Mesendoderm (in vitro differentiated cells): ENCODE results near the gene SEZ6L.
A peak's percentile ranks its signal among the peaks of the same experiment; 100 is the strongest.

Source experiments
- DNase-seq: peaks from one replicate; pipeline ENCODE4 v3.0.0; 2013
- H2AK5ac ChIP-seq: 2 replicates; pipeline ENCODE4 v1.6.1; 2013; ENCODE audit warnings: low read length, inconsistent platforms
- H2BK120ac ChIP-seq: 2 replicates; pipeline ENCODE4 v1.6.1; 2013; ENCODE audit warnings: low read depth, mild to moderate bottlenecking, low read length, moderate library complexity, mixed read lengths
- H2BK15ac ChIP-seq: replicated peaks from 2 replicates; pipeline ENCODE4 v1.6.1; 2013; ENCODE audit warnings: low read depth, mild to moderate bottlenecking, moderate library complexity
- H2BK5ac ChIP-seq: 2 replicates; pipeline ENCODE4 v1.6.1; 2013; ENCODE audit warnings: low read length, inconsistent platforms
- H3K18ac ChIP-seq: 2 replicates; pipeline ENCODE4 v1.6.1; 2013; ENCODE audit warnings: mild to moderate bottlenecking, low read length, mixed read lengths
- H3K23ac ChIP-seq: one replicate; pipeline ENCODE4 v1.6.1; 2013; ENCODE audit warnings: low read length
- H3K27ac ChIP-seq: 2 replicates; pipeline ENCODE4 v1.5.1; 2013; ENCODE audit warnings: low read depth, mild to moderate bottlenecking, inconsistent platforms, low read length, moderate library complexity
- H3K27me3 ChIP-seq: 2 replicates; pipeline ENCODE4 v1.6.1; 2013; ENCODE audit warnings: low read length, control low read depth, mild to moderate bottlenecking, inconsistent platforms; ENCODE audit not compliant: insufficient read depth, poor library complexity
- H3K36me3 ChIP-seq: 2 replicates; pipeline ENCODE4 v1.6.1; 2013; ENCODE audit warnings: low read length, inconsistent platforms; ENCODE audit not compliant: control insufficient read depth, insufficient read depth
- H3K4ac ChIP-seq: one replicate; pipeline ENCODE4 v1.6.1; 2013; ENCODE audit warnings: low read depth, mild to moderate bottlenecking, low read length, moderate library complexity
- H3K4me1 ChIP-seq: 2 replicates; pipeline ENCODE4 v1.6.1; 2013; ENCODE audit warnings: low read depth, low read length, inconsistent platforms; ENCODE audit not compliant: control insufficient read depth
- H3K4me2 ChIP-seq: 2 replicates; pipeline ENCODE4 v1.6.1; 2013; ENCODE audit warnings: low read length
- H3K4me3 ChIP-seq: 2 replicates; pipeline ENCODE4 v1.5.1; 2013; ENCODE audit warnings: mild to moderate bottlenecking, low read length
- H3K56ac ChIP-seq: one replicate; pipeline ENCODE4 v1.6.1; 2013; ENCODE audit warnings: low read length
- H3K79me1 ChIP-seq: 2 replicates; pipeline ENCODE4 v1.6.1; 2013; ENCODE audit warnings: low read length, inconsistent platforms
- H3K79me2 ChIP-seq: 2 replicates; pipeline ENCODE4 v1.6.1; 2013; ENCODE audit warnings: mild to moderate bottlenecking, low read length; ENCODE audit not compliant: control insufficient read depth, insufficient read depth
- H3K9ac ChIP-seq: 2 replicates; pipeline ENCODE4 v1.6.1; 2013; ENCODE audit warnings: low read length, inconsistent platforms
- H4K5ac ChIP-seq: one replicate; pipeline ENCODE4 v1.6.1; 2013; ENCODE audit warnings: low read length
- H4K8ac ChIP-seq: one replicate; pipeline ENCODE4 v1.6.1; 2013; ENCODE audit warnings: low read depth, mild to moderate bottlenecking, control low read depth, low read length, moderate library complexity
- WGBS: extraction: QIAGEN DNeasy Blood & Tissue Kit; methylation state at CpG from one replicate; pipeline ENCODE4 v1.1.7; 2013; ENCODE audit warnings: low lambda C conversion rate, missing lambda C conversion rate; ENCODE audit not compliant: insufficient coverage; ENCODE audit errors: extremely low coverage; 5-methylcytosine and 5-hydroxymethylcytosine counted together

Gene SEZ6L

DNA sequence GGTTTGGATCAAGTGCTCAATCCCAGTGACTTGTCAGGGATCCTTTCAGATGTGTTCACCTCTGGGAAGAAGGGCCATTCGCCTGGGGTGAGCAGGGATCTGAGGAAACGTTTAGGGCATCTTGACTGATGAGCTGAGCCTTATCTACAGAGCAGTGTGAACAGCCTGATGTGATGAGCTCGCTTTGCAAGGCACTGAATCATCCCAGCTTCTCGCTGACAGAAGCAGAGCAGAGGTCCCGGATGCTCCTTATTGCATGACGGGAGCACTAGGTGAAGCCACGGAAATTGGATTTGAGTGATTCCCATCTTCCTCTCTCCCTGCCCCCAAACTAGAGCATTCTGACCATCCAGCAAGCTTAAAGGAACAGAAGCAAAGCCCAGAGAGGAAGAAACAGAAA is 46.5 kb downstream of the SEZ6L start:
- Histone ChIP-seq H3K56ac (no peak overlapping the region), H3K79me1 (no peaks in the 10 kb centered on the region), H4K8ac (no peak overlapping the region), H3K4ac (no peak overlapping the region), H3K36me3 (no peaks in the 10 kb centered on the region), H3K27me3 (no peaks in the 10 kb centered on the region), H4K5ac (no peak overlapping the region), H2AK5ac (no peak overlapping the region), H2BK15ac (no peak overlapping the region), H3K23ac (no peak overlapping the region), H3K9ac (no peak overlapping the region), H3K4me2 (no peak overlapping the region), H3K4me3 (no peak overlapping the region), H3K27ac (no peak overlapping the region), H3K79me2 (no peaks in the 10 kb centered on the region), H3K4me1 (no peaks in the 10 kb centered on the region), H2BK120ac (no peak overlapping the region), H3K18ac (no peak overlapping the region), H2BK5ac (no peak overlapping the region)
- peak; percentile 27 for DNase-seq
- WGBS: no CpG with 5 or more reads among the region's 7 CpGs

DNA sequence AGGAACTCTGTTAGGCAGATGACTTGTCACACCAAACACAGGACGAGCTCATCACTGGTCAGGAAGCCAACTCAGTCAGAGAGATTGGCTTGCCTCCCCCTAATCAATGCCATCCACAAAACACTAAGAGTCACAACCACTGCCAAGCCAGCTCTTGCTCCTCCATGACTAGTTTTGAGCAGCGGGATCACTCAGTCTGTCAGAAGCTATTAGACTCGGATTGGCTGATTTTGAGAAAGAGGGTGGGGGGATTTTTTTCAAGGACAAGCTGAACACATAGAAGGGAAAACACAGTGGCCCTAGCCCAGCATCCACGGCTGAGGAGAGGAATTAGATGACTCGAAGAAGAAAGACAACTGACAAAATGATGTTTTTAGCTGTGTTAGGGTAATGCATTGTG is 55.9 kb downstream of the SEZ6L start:
- H3K27me3 ChIP-seq: no peaks in the 10 kb centered on the region
- no peak overlapping the region for H4K8ac ChIP-seq
- H3K4ac ChIP-seq: no peak overlapping the region
- H3K27ac ChIP-seq: no peak overlapping the region
- no peak overlapping the region for H3K4me3 ChIP-seq
- H3K56ac ChIP-seq: no peak overlapping the region
- H3K23ac ChIP-seq: no peak overlapping the region
- H3K79me2 ChIP-seq: no peaks in the 10 kb centered on the region
- no peak overlapping the region for H2BK15ac ChIP-seq
- H3K4me2 ChIP-seq: no peak overlapping the region
- H4K5ac ChIP-seq: no peak overlapping the region
- H3K9ac ChIP-seq: no peak overlapping the region
- H3K79me1 ChIP-seq: no peaks in the 10 kb centered on the region
- no peak overlapping the region for H2BK120ac ChIP-seq
- no peak overlapping the region for H3K18ac ChIP-seq
- no peaks in the 10 kb centered on the region for H3K4me1 ChIP-seq
- no peak overlapping the region for H2BK5ac ChIP-seq
- H2AK5ac ChIP-seq: no peak overlapping the region
- no CpG with 5 or more reads among the region's 5 CpGs for WGBS
- DNase-seq: no peak
- no peaks in the 10 kb centered on the region for H3K36me3 ChIP-seq

DNA sequence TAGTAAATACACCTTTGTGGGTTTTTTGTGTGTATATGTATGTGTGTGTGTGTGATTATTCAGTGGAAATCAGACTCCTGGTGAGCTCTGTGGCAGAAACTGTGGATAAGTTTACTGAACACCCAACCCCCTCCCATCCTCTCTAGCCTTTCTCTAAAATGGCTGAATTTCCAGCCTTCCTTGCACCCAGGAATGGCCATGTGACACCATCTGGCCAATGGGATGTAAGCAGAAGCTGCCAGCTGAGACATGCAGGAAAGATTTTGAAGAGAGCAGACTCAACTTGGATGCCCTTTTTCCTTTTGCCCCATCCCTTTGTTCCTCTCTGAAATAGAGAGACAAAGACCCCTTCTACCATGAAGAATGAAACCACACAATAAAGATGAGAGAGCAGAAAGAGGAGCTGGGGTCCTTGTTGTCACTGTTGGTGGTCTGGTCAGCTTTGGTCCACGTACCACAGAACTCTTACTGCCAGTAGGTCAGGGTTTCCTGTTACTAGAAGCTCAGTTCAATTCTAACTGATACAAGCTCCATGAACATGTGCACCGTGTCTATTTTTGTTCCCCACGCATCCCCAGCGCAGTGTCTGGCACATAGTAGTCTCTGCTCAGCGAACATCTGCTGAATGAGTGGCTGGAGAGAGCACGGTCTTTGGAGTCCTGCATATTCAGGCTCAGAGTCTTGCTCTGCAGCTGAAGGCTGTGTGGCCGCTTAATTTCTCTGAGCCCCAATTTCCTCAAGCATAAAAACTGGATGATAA is 57.5 kb downstream of the SEZ6L start:
- H2BK120ac ChIP-seq: no peak overlapping the region
- no peak overlapping the region for H2BK5ac ChIP-seq
- H3K4me3 ChIP-seq: no peak overlapping the region
- H3K4ac ChIP-seq: no peak overlapping the region
- no peak for DNase-seq
- no peaks in the 10 kb centered on the region for H3K36me3 ChIP-seq
- H3K4me2 ChIP-seq: no peak overlapping the region
- no peak overlapping the region for H3K23ac ChIP-seq
- no peaks in the 10 kb centered on the region for H3K4me1 ChIP-seq
- no peaks in the 10 kb centered on the region for H3K79me1 ChIP-seq
- no peak overlapping the region for H2BK15ac ChIP-seq
- H3K27me3 ChIP-seq: no peaks in the 10 kb centered on the region
- H4K8ac ChIP-seq: no peak overlapping the region
- H3K79me2 ChIP-seq: no peaks in the 10 kb centered on the region
- no peak overlapping the region for H3K18ac ChIP-seq
- H4K5ac ChIP-seq: no peak overlapping the region
- WGBS: no CpG with 5 or more reads among the region's 7 CpGs
- no peak overlapping the region for H3K56ac ChIP-seq
- H3K27ac ChIP-seq: no peak overlapping the region
- H2AK5ac ChIP-seq: no peak overlapping the region
- H3K9ac ChIP-seq: no peak overlapping the region

DNA sequence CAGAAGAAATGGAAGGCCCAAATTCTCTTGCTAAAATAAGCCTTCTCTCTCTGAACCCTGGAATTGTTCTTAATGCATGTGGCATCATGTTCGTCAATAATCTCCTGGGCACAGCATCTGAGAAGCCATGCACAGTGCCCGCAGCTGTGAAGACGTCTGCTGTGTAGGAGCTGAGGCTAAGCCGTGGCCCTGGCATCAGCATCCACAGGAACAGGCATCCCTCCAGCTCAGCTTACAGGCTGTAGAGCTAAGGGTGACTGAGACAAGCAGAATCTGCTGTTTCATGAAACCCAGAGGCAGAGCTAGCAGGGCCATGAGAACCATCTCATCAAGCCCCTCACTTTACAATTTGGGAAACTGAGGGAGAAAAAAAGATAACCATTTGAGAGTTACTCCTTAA is 60.6 kb downstream of the SEZ6L start:
- no peaks in the 10 kb centered on the region for H3K36me3 ChIP-seq
- H3K4ac ChIP-seq: no peak overlapping the region
- H3K27ac ChIP-seq: no peak overlapping the region
- no peak overlapping the region for H4K8ac ChIP-seq
- WGBS: no CpG with 5 or more reads among the region's 4 CpGs
- no peak overlapping the region for H3K4me3 ChIP-seq
- H3K79me1 ChIP-seq: no peaks in the 10 kb centered on the region
- no peak overlapping the region for H3K18ac ChIP-seq
- no peak overlapping the region for H3K4me2 ChIP-seq
- H2BK15ac ChIP-seq: no peak overlapping the region
- H2BK5ac ChIP-seq: no peak overlapping the region
- no peaks in the 10 kb centered on the region for H3K79me2 ChIP-seq
- no peak overlapping the region for H3K9ac ChIP-seq
- H3K23ac ChIP-seq: no peak overlapping the region
- H2BK120ac ChIP-seq: no peak overlapping the region
- no peak overlapping the region for H4K5ac ChIP-seq
- H3K4me1 ChIP-seq: no peaks in the 10 kb centered on the region
- no peak for DNase-seq
- H2AK5ac ChIP-seq: no peak overlapping the region
- no peak overlapping the region for H3K56ac ChIP-seq
- no peaks in the 10 kb centered on the region for H3K27me3 ChIP-seq

DNA sequence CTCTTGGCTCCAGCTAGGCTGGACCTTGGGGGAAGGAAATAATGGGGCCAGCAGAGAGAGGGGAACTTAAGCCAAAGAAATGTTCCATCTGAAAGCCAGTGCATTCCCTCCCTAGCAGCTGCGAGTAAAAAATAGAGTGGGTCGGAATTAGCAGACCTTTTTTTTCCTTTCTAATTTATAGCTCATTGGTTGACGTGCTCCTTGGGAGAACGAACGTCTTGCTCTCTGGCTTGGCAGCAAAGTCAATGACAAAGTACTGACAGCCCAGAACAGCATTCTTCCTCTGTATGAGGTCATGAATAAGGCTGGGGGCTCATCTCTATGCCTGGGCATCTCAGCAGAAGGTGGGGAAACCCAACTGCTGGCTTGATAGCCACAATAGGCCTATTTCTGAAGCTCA is 65.0 kb downstream of the SEZ6L start:
- Histone ChIP-seq H4K5ac (no peak overlapping the region), H4K8ac (no peak overlapping the region), H3K56ac (no peak overlapping the region), H3K79me1 (no peaks in the 10 kb centered on the region), H3K27me3 (no peaks in the 10 kb centered on the region), H2BK5ac (no peak overlapping the region), H3K4me3 (no peak overlapping the region), H2BK120ac (no peak overlapping the region), H3K18ac (no peak overlapping the region), H2AK5ac (no peak overlapping the region), H3K4me2 (no peak overlapping the region), H3K36me3 (no peaks in the 10 kb centered on the region), H2BK15ac (no peak overlapping the region), H3K27ac (no peak overlapping the region), H3K23ac (no peak overlapping the region), H3K9ac (no peak overlapping the region), H3K4me1 (no peaks in the 10 kb centered on the region), H3K4ac (no peak overlapping the region), H3K79me2 (no peaks in the 10 kb centered on the region)
- no peak for DNase-seq
- WGBS: no CpG with 5 or more reads among the region's 5 CpGs
